T-helper 17 cell (primary cell): ENCODE measurements around the gene ANKRD20A1. TPM values are rescaled to one million over a fixed set of nuclear protein-coding genes. Genes with fewer than 3 reads are reported as not detected.
"Not testable (repeated sequence)": the region's sequence is repeated elsewhere in the genome, so short reads cannot be mapped to it uniquely, and the experiment has no call there.

ENCODE experiments used
- ATAC-seq: fragments of 150-1000 bp; cut with Tn5 transposase; 2 replicates; pipeline ENCODE4 v1.10.0; 2021; ENCODE audit warnings: mild to moderate bottlenecking, moderate library complexity
- DNase-seq, 3 donors: peaks; one replicate each; pipeline versions ENCODE4 v3.0.0 to v3.0.0-alpha.2; 2020 to 2021
- H3K9me3 ChIP-seq: one replicate; pipeline ENCODE4 v1.7.0; 2013; ENCODE audit warnings: low read length, mild to moderate bottlenecking; ENCODE audit not compliant: control insufficient read depth, poor library complexity, severe bottlenecking
- H3K27ac Mint-ChIP-seq: one replicate; pipeline ENCODE4 v1.8.0; 2022; ENCODE audit warnings: mild to moderate bottlenecking, moderate library complexity, mixed read lengths
- H3K27me3 Mint-ChIP-seq: one replicate; pipeline ENCODE4 v1.8.0; 2022; ENCODE audit warnings: mixed read lengths
- H3K36me3 Mint-ChIP-seq: one replicate; pipeline ENCODE4 v1.8.0; 2022; ENCODE audit warnings: low read depth, mixed read lengths
- H3K4me1 Mint-ChIP-seq: one replicate; pipeline ENCODE4 v1.8.0; 2022; ENCODE audit warnings: mild to moderate bottlenecking, mixed read lengths
- H3K4me3 Mint-ChIP-seq: one replicate; pipeline ENCODE4 v1.8.0; 2022; ENCODE audit warnings: mild to moderate bottlenecking, moderate library complexity, mixed read lengths
- total RNA-seq, 4 donors: library from RNA in 2 of 4; stranded (reverse) in 2 of 4; gene quantifications; one replicate each; pipeline ENCODE4 v1.2.3 and lab custom pipeline; 2022 to 2026

The ANKRD20A1 gene
- 1 to 10 TPM; 1.3 to 1.7 TPM for total RNA-seq
- total RNA-seq (lab: John Stamatoyannopoulos, UW), result 0 reads per million in 2 donors

- not testable (repeated sequence) for H3K27me3 Mint-ChIP-seq, DNase-seq, ATAC-seq, H3K4me1 Mint-ChIP-seq, H3K9me3 ChIP-seq, H3K36me3 Mint-ChIP-seq, H3K27ac Mint-ChIP-seq, H3K4me3 Mint-ChIP-seq
Observed at GRCh38 chr9:67858871-67859270, at the start of gene ANKRD20A1. Gene ANKRD20A1, plus strand, starts transcription at chr9:67858931. Its CDS starts 496 bp downstream, at chr9:67859427.

GRCh38 chr9:67832088-67832487 is 26.6 kb upstream of the ANKRD20A1 start:
- not testable (repeated sequence) for H3K27ac Mint-ChIP-seq, H3K4me3 Mint-ChIP-seq, H3K9me3 ChIP-seq, ATAC-seq, DNase-seq, H3K4me1 Mint-ChIP-seq, H3K27me3 Mint-ChIP-seq, H3K36me3 Mint-ChIP-seq
